Loucy (cell line): Measurements from ENCODE around the gene CLCN5.
A peak's percentile ranks its signal among the peaks of the same experiment; 100 is the strongest.

Experiments used
- H2AFZ ChIP-seq: fragments of 200-600 bp; sonication (generic); 2 replicates; pipeline ENCODE4 v1.6.0; 2016; ENCODE audit warnings: antibody characterized with exemption, mild to moderate bottlenecking, low read length, moderate library complexity
- H3F3A ChIP-seq: fragments of 200-600 bp; 2 replicates; pipeline ENCODE4 v1.6.0; 2016; ENCODE audit warnings: antibody characterized with exemption, low read depth, mild to moderate bottlenecking
- H3K27me3 ChIP-seq: fragments of 200-600 bp; sonication (generic); 2 replicates; pipeline ENCODE4 v1.6.1; 2014; ENCODE audit warnings: low read length, mild to moderate bottlenecking; ENCODE audit not compliant: insufficient read depth, poor library complexity, severe bottlenecking
- H3K36me3 ChIP-seq: fragments of 200-600 bp; sonication (generic); 2 replicates; pipeline ENCODE4 v1.6.1; 2016; ENCODE audit warnings: low read length; ENCODE audit not compliant: insufficient read depth
- H3K4me1 ChIP-seq: fragments of 200-600 bp; sonication (generic); 2 replicates; pipeline ENCODE4 v1.5.1; 2014; ENCODE audit warnings: low read length, mild to moderate bottlenecking; ENCODE audit not compliant: insufficient read depth, poor library complexity, severe bottlenecking
- H3K4me2 ChIP-seq: fragments of 200-600 bp; sonication (generic); 2 replicates; pipeline ENCODE4 v1.6.0; 2014; ENCODE audit warnings: antibody characterized with exemption, low read length, low read depth, mild to moderate bottlenecking; ENCODE audit not compliant: poor library complexity, severe bottlenecking
- H3K4me3 ChIP-seq: fragments of 200-600 bp; sonication (generic); 2 replicates; pipeline ENCODE4 v1.5.1; 2014; ENCODE audit warnings: low read length, mild to moderate bottlenecking, mixed read lengths; ENCODE audit not compliant: poor library complexity, severe bottlenecking
- H3K79me2 ChIP-seq: fragments of 200-600 bp; sonication (generic); 2 replicates; pipeline ENCODE4 v1.6.1; 2014; ENCODE audit warnings: low read length; ENCODE audit not compliant: insufficient read depth
- H3K9ac ChIP-seq: fragments of 200-600 bp; sonication (generic); 2 replicates; pipeline ENCODE4 v1.6.0; 2014; ENCODE audit warnings: mild to moderate bottlenecking, low read depth, low read length, moderate library complexity; ENCODE audit not compliant: poor library complexity, severe bottlenecking
- H3K9me2 ChIP-seq: fragments of 200-600 bp; sonication (generic); replicated peaks from 2 replicates; pipeline ENCODE4 v1.6.1; 2016; ENCODE audit warnings: low read depth, low read length, mixed read lengths
- H3K9me3 ChIP-seq: fragments of 200-600 bp; sonication (generic); 2 replicates; pipeline ENCODE4 v1.6.1; 2014; ENCODE audit warnings: mild to moderate bottlenecking, antibody characterized with exemption, low read length, low read depth; ENCODE audit not compliant: insufficient read depth
- H4K20me1 ChIP-seq: fragments of 200-600 bp; sonication (generic); 2 replicates; pipeline ENCODE4 v1.6.0; 2014; ENCODE audit warnings: antibody characterized with exemption, low read length, mild to moderate bottlenecking; ENCODE audit not compliant: insufficient read depth, poor library complexity, severe bottlenecking
- CTCF ChIP-seq: fragments of 200-600 bp; sonication (generic); conservative IDR thresholded peaks from 2 replicates; pipeline ENCODE4 v1.5.1; 2014; ENCODE audit warnings: mild to moderate bottlenecking, antibody characterized with exemption, low read length
- EZH2phosphoT487 ChIP-seq: fragments of 200-600 bp; IDR thresholded peaks from 2 replicates; pipeline ENCODE4 v1.6.1; 2018; ENCODE audit warnings: antibody characterized with exemption, mild to moderate bottlenecking, moderate library complexity, borderline replicate concordance

The CLCN5 gene

DNA sequence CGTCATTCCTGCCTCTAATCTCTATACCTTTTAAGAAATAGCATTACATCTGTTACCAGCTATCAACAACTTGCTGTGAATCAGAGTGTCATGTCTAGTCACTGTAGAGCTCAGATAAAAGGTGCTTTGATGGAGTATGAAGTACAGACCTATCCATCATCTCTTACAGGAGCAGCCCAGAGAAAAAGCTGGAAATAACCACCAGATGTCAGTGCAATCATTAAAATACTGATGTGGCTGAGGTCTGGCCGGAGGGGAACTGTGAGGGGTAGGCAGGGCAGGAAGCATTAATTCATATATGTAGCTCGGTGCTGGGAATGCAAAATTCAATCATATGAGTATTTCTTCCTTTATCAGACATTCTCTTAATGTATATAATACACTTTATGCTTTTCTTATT, 177.8 kb downstream of the CLCN5 start:
- Histone ChIP-seq H3K4me2 (peak overlapping the region; percentile 60), H3K27me3 (no peaks in the 10 kb centered on the region), H3K4me3 (no peak overlapping the region), H2AFZ (peak overlapping the region; percentile 51), H4K20me1 (no peaks in the 10 kb centered on the region), H3K36me3 (no peaks in the 10 kb centered on the region), H3K9me3 (no peaks in the 10 kb centered on the region), H3K9ac (peak overlapping the region; percentile 48), H3K4me1 (peaks cover 6% of the 10 kb centered on the region), H3F3A (no peaks in the 10 kb centered on the region), H3K9me2 (no peaks in the 10 kb centered on the region), H3K79me2 (no peaks in the 10 kb centered on the region)
- TF ChIP-seq CTCF: peak; percentile 72
- no peak for TF ChIP-seq EZH2phosphoT487

- Histone ChIP-seq H3K9me3 (no peaks in the 10 kb centered on the region), H3K4me1 (peaks cover 6% of the 10 kb centered on the region), H3K27me3 (no peaks in the 10 kb centered on the region), H4K20me1 (no peaks in the 10 kb centered on the region), H2AFZ (0 out of 2 replicates have a peak overlapping the region, but pooled peaks have one; percentile 27), H3K4me3 (no peak overlapping the region), H3K9ac (no peak overlapping the region), H3K4me2 (no peak overlapping the region), H3K79me2 (no peaks in the 10 kb centered on the region), H3K9me2 (no peaks in the 10 kb centered on the region), H3F3A (no peaks in the 10 kb centered on the region), H3K36me3 (no peaks in the 10 kb centered on the region)
- TF ChIP-seq CTCF (no peak), EZH2phosphoT487 (no peak)
These were observed 180.8 kb downstream of the CLCN5 start for GRCh38 chrX:50103176-50103575.

DNA sequence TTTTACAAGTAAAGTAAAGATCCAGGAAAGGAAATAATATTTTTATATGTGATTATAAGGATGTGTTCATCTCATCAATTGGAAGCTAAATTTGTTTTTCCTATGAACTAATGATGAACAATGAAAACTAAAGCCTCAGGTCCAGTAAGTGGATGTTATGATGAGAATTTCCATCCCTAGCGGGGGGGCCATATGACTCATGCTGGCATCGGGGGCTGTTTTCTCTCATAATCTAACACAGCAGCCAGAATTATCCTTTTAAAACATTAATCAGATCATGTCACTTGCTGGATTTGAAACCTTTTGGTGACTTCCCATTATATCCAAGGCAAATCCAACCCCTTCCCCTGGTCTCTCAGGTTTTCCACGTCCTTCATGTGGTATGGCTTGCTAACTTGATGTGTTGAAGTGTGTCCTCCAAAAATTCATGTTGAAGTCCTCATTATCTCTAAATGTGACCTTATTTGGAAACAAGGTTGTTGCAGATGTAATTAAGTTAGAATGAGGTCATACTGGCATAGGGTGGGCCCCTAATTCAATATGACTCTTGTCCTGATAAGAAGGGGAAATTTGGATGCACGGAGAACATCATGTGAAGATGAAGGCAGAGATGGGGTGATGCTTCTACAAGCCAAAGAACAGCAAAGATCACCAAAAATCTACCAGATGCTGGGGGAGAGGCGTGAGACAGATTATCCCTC, 181.6 kb downstream of the CLCN5 start:
- Histone ChIP-seq H3K9ac (no peak overlapping the region), H2AFZ (no peak overlapping the region), H3K9me2 (no peaks in the 10 kb centered on the region), H3K4me2 (no peak overlapping the region), H3K4me1 (peaks cover 6% of the 10 kb centered on the region), H3K27me3 (no peaks in the 10 kb centered on the region), H3K79me2 (no peaks in the 10 kb centered on the region), H3K36me3 (no peaks in the 10 kb centered on the region), H4K20me1 (no peaks in the 10 kb centered on the region), H3K9me3 (no peaks in the 10 kb centered on the region), H3K4me3 (no peak overlapping the region), H3F3A (no peaks in the 10 kb centered on the region)
- no peak for TF ChIP-seq EZH2phosphoT487
- TF ChIP-seq CTCF: no peak
